NB4 (cell line): ENCODE results near the gene LRRIQ1.

Experiments
- POLR2A ChIP-seq: IDR thresholded peaks from 2 replicates; pipeline ENCODE4 v1.6.1; 2011; ENCODE audit warnings: mild to moderate bottlenecking; ENCODE audit not compliant: insufficient read length; ENCODE audit errors: extremely low read depth
- TF ChIP-seq, protein P1 (sequence below): IDR thresholded peaks from one replicate; pipeline ENCODE4 v1.5.1; 2012; ENCODE audit warnings: low read depth, low read length
- TF ChIP-seq, protein P2 (sequence below): IDR thresholded peaks from 2 replicates; pipeline ENCODE4 v1.6.1; 2011; ENCODE audit warnings: low read depth, low read length

DNA sequence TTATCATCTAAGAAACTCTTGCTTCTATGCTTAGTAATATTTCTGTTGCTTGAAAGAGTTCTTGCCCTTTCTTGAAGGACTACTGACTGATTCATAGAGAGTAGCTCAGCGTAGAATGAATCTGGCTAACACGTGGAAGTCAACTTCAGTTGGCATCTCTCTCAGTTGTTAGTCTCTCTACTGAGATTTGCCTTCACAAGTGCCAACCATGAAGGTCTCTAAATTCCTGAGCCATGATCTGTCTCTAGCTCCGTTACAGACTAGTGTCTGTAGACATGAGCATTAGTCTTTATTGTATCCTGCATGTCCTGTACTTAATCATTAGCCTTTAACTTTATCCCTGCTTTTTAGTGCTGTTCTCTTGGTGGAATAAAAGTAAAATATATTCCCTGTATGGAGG, 224.7 kb downstream of the LRRIQ1 start:
- TF ChIP-seq, protein P1, sequence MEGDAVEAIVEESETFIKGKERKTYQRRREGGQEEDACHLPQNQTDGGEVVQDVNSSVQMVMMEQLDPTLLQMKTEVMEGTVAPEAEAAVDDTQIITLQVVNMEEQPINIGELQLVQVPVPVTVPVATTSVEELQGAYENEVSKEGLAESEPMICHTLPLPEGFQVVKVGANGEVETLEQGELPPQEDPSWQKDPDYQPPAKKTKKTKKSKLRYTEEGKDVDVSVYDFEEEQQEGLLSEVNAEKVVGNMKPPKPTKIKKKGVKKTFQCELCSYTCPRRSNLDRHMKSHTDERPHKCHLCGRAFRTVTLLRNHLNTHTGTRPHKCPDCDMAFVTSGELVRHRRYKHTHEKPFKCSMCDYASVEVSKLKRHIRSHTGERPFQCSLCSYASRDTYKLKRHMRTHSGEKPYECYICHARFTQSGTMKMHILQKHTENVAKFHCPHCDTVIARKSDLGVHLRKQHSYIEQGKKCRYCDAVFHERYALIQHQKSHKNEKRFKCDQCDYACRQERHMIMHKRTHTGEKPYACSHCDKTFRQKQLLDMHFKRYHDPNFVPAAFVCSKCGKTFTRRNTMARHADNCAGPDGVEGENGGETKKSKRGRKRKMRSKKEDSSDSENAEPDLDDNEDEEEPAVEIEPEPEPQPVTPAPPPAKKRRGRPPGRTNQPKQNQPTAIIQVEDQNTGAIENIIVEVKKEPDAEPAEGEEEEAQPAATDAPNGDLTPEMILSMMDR: no peak
- TF ChIP-seq, protein P2, sequence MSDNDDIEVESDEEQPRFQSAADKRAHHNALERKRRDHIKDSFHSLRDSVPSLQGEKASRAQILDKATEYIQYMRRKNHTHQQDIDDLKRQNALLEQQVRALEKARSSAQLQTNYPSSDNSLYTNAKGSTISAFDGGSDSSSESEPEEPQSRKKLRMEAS: no peak
- no peak for TF ChIP-seq POLR2A
